K562 (cell line): ENCODE results near the gene NEURL1. TPM values are rescaled to one million over a fixed set of nuclear protein-coding genes. Genes with fewer than 3 reads are reported as not detected.

Experiments
- ATAC-seq: fragments of 200-7000 bp; cut with Tn5 transposase; 3 replicates; pipeline ENCODE4 v1.9.1; 2020; ENCODE audit warnings: moderate library complexity
- BruUV-seq: library from RNA; stranded (reverse); fragments of 400-500 nt; replicated peaks from 2 replicates; lab custom pipeline; 2021; lab: Mats Ljungman, UMichigan
- CTCF ChIA-PET: fragments of 300-600 bp; formaldehyde crosslinking; extraction: SDS; loops from one replicate; lab custom pipeline; 2021; ENCODE audit warnings: low intra/inter-chr PET ratio; lab: Yijun Ruan, JAX
- POLR2A ChIA-PET: fragments of 300-600, 350-650 bp; sonication (Branson Sonifier 250); formaldehyde crosslinking; extraction: SDS; loops from one replicate; lab custom pipeline; 2021; ENCODE audit warnings: antibody characterized with exemption, inconsistent platforms; lab: Yijun Ruan, JAX
- DNase-seq, 4 experiments: peaks; one replicate each; pipeline versions ENCODE4 v3.0.0 to v3.0.0-alpha.2; 2011 to 2018; ENCODE audit warnings: low spot score in 3 of 4, mixed read lengths in 3 of 4; ENCODE audit errors: extremely low read depth in 1 of 4
- FAIRE-seq: peaks from 2 replicates; lab custom pipeline; 2011; peaks lifted over from hg19 to GRCh38; lab: Jason Lieb, UNC
- H2AFZ ChIP-seq: 2 replicates; pipeline ENCODE4 v1.6.0; 2011; ENCODE audit warnings: low read depth, low read length, control low read depth, inconsistent platforms
- H3K27ac ChIP-seq: fragments of 200-600 bp; 3 replicates; pipeline ENCODE4 v1.8.0; 2011; ENCODE audit warnings: low read depth, mild to moderate bottlenecking, control low read depth, inconsistent platforms, low read length, moderate library complexity, mixed read lengths; ENCODE audit errors: extremely low read depth
- H3K27me3 ChIP-seq, 2 experiments: fragments of 300-600 bp in 1 of 2; 2 replicates in 1 of 2; 3 replicates in 1 of 2; pipeline versions ENCODE4 v1.6.0 to v1.8.0; 2011; ENCODE audit warnings: inconsistent platforms in 2 of 2, low read length in 2 of 2, mild to moderate bottlenecking in 1 of 2, mixed read lengths in 1 of 2, moderate library complexity in 1 of 2; ENCODE audit not compliant: control insufficient read depth in 2 of 2, insufficient read depth in 2 of 2
- H3K36me3 ChIP-seq: fragments of 300-600 bp; 3 replicates; pipeline ENCODE4 v1.8.0; 2011; ENCODE audit warnings: mild to moderate bottlenecking, low read length, inconsistent platforms; ENCODE audit not compliant: control insufficient read depth, insufficient read depth
- H3K4me1 ChIP-seq, 2 experiments: fragments of 200-600 bp in 1 of 2; replicated peaks in 1 of 2; 2 replicates in 1 of 2; 3 replicates in 1 of 2; pipeline versions ENCODE4 v1.5.1 to v1.8.0; 2011; ENCODE audit warnings: inconsistent platforms in 2 of 2, low read length in 2 of 2, mild to moderate bottlenecking in 1 of 2, mixed read lengths in 1 of 2, moderate library complexity in 1 of 2; ENCODE audit not compliant: control insufficient read depth in 2 of 2, insufficient read depth in 2 of 2
- H3K4me2 ChIP-seq: 2 replicates; pipeline ENCODE4 v1.6.1; 2011; ENCODE audit warnings: low read length, control low read depth, inconsistent platforms, mixed read lengths; ENCODE audit not compliant: insufficient read depth
- H3K4me3 ChIP-seq: fragments of 200-600 bp; sonication (generic), shearing (Covaris generic); 2 replicates; pipeline ENCODE4 v1.5.1; 2016; ENCODE audit warnings: control low read depth, inconsistent platforms
- H3K79me2 ChIP-seq: fragments of 200-600 bp; 3 replicates; pipeline ENCODE4 v1.8.0; 2011; ENCODE audit warnings: low read length, inconsistent platforms; ENCODE audit not compliant: control insufficient read depth, insufficient read depth
- H3K9ac ChIP-seq, 2 experiments: 2 replicates each; pipeline versions ENCODE4 v1.6.0 to v1.6.1; 2011; ENCODE audit warnings: low read depth in 2 of 2, low read length in 2 of 2, control low read depth in 1 of 2, inconsistent platforms in 1 of 2, mild to moderate bottlenecking in 1 of 2, mixed read lengths in 1 of 2; ENCODE audit not compliant: insufficient read depth in 1 of 2
- H3K9me1 ChIP-seq: one replicate; pipeline ENCODE4 v1.6.0; 2011; ENCODE audit warnings: inconsistent platforms, mild to moderate bottlenecking, low read length, moderate library complexity; ENCODE audit not compliant: control insufficient read depth, insufficient read depth
- H3K9me3 ChIP-seq: replicated peaks from 2 replicates; pipeline ENCODE4 v1.5.1; 2011; ENCODE audit warnings: low read depth, low read length, inconsistent platforms; ENCODE audit not compliant: control insufficient read depth, insufficient read depth
- H4K20me1 ChIP-seq: replicated peaks from 2 replicates; pipeline ENCODE4 v1.6.1; 2011; ENCODE audit warnings: low read length, inconsistent platforms, mixed read lengths; ENCODE audit not compliant: control insufficient read depth, insufficient read depth
- ARID3B ChIP-seq: fragments of 250-450 bp; sonication (Bioruptor Pico); IDR thresholded peaks from 2 replicates; pipeline ENCODE4 v1.4.0; 2020; ENCODE audit warnings: borderline replicate concordance
- SAFB2 ChIP-seq: fragments of 200-400 bp; formaldehyde crosslinking; IDR thresholded peaks from 2 replicates; pipeline ENCODE4 v1.6.1; 2018; ENCODE audit warnings: borderline replicate concordance, low read length, low read depth, moderate library complexity; ENCODE audit not compliant: severe bottlenecking
- ZNF384 ChIP-seq: IDR thresholded peaks from 2 replicates; pipeline ENCODE4 v1.6.1; 2012; ENCODE audit warnings: low read depth, low read length, improper control_type of control experiment
- WGBS: fragments of 100-300 bp; shearing (Covaris generic); methylation state at CpG from one replicate; pipeline ENCODE4 v1.1.6; 2016; ENCODE audit warnings: low coverage, mixed read lengths; ENCODE audit not compliant: insufficient coverage; ENCODE audit errors: missing lambda C conversion rate; 5-methylcytosine and 5-hydroxymethylcytosine counted together
- in situ Hi-C: fragments of 300-500 bp; cut with MboI; formaldehyde crosslinking; loops from 4 replicates; pipeline ENCODE4 v1.15.0; 2018; ENCODE audit warnings: inconsistent platforms, mixed read lengths
- intact Hi-C: fragments of 100-400 bp; cut with micrococcal nuclease; formaldehyde crosslinking; loops from 2 replicates; pipeline ENCODE4 v1.14.2; 2022
- polyA plus RNA-seq, 8 experiments: library from polyadenylated mRNA; depleted of rRNA in 4 of 8; stranded (reverse) in 5 of 8; unstranded in 3 of 8; fragments of >200 nt; fragmentation: Nextera tagmentation in 2 of 8; fragmentation: Illumina TruSeq in 1 of 8; extraction: Ambion mirVana in 2 of 8; extraction: Trizol in 1 of 8; gene quantifications; 2 replicates each; pipeline versions ENCODE4 v1.2.1 to v1.2.3, GENCODE V29; 2011 to 2014; ENCODE audit warnings: inconsistent platforms in 1 of 8, missing spikeins in 1 of 8
- total RNA-seq, 7 experiments: library from RNA; depleted of rRNA in 6 of 7; stranded (reverse); fragments of >200 nt in 6 of 7; fragmentation: Illumina TruSeq in 2 of 7; extraction: Trizol in 2 of 7; gene quantifications; 2 replicates each; pipeline versions ENCODE4 v1.2.1 to v1.2.3, GENCODE V29; 2011 to 2021; ENCODE audit warnings: low replicate concordance in 1 of 7
- TF ChIP-seq, protein P1 (sequence below), 2 experiments: fragments of 450-650 bp in 1 of 2; sonication (generic) in 1 of 2; formaldehyde crosslinking; conservative IDR thresholded peaks; 2 replicates each; pipeline versions ENCODE4 v1.4.0 to v1.8.1; 2020 to 2022; ENCODE audit warnings: mild to moderate bottlenecking in 1 of 2, missing genetic modification reagents in 1 of 2

Gene NEURL1
- total and polyA plus RNA-seq, 9 of the 15 experiments (the other 6 are each of a cell fraction or from before 2014, with no cell fraction given) = 0.01 to 0.45 (median 0.16) TPM; not detected in 5

DNA sequence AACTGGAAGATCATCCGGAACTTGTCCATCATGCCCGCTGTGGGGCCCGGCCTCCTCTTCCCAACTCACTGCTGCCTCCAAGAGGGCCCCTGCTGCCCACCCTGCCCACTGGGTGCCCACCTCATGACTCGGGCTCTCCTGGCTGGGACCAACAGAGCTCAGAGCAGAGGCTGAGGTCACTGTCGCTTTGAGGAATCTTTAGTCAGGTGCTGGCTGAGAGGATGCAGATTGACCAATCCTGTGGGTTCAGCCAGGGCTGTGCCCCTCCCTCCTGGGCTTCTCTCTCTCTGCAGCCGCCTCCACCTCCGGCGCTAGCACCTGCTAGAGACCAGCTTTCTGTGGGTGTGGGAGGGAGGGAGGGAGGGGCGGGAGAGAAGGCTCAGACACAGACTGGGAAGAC, 34.8 kb upstream of the NEURL1 start, which contains the start of gene CALHM1:
CALHM1 (minus strand) TSS at position 181 of the 400 bp plus-strand sequence; CDS start at position 32, 149 bp downstream.
- Histone ChIP-seq H4K20me1 (no peaks in the 10 kb centered on the region; the same call in 1 of the 2 replicates), H3K4me2 (no peak within 1 kb of the TSS), H3K79me2 (no peaks in the 10 kb centered on the region), H3K9me3 (no peaks in the 10 kb centered on the region), H3K27ac (no peak within 1 kb of the TSS), H3K9ac (no peak within 1 kb of the TSS), H3K4me3 (no peak within 1 kb of the TSS), H3K9me1 (no peaks in the 10 kb centered on the region), H3K4me1 (peaks cover 0 to 6% of the 10 kb centered on the region in 2 experiments; a peak in 2 of 5 replicates), H3K36me3 (no peaks in the 10 kb centered on the region), H2AFZ (no peak within 1 kb of the TSS), H3K27me3 (no peaks in the 10 kb centered on the region; a peak in 2 of 5 replicates)
- ATAC-seq (peak; percentile 65), FAIRE-seq (no peak), DNase-seq (peak; percentile 27 to 51 (median 46))
- intact Hi-C loops = no loop called here
- WGBS = no CpG with 5 or more reads among the region's 9 CpGs
- in situ Hi-C loops = no loop called here
- ChIA-PET CTCF (no interaction called here), POLR2A (no interaction called here)
- TF ChIP-seq ZNF384 = no peak
- TF ChIP-seq, protein P1, sequence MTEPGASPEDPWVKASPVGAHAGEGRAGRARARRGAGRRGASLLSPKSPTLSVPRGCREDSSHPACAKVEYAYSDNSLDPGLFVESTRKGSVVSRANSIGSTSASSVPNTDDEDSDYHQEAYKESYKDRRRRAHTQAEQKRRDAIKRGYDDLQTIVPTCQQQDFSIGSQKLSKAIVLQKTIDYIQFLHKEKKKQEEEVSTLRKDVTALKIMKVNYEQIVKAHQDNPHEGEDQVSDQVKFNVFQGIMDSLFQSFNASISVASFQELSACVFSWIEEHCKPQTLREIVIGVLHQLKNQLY (CRISPR knock-in tag; conservative IDR thresholded peaks at IDR 0.05) = no peak
- no peak for TF ChIP-seq SAFB2
- no peak for TF ChIP-seq ARID3B
- BruUV-seq = no TSS peak
